ENCODE data around the gene SIM2.

DNA sequence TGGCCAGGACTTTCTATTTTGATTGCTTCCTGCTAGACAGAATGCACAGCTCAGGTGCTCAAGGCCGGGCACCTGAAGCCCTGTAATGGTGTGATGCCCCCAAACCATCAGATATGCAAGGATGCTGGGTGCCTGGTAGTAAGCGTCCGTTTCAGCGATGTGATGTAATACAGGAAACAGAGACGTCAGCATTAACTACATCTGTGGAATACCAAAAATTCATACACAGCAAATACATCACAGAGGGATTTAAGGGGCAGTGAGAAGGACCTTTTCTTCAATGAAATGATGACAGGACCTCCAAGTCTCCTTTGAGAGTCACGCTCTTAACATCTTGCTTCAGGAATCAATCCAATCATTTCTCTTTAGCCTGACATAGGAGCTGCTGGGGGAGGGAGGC, 64.4 kb downstream of the SIM2 start:
- TF ChIP-seq, protein P1, sequence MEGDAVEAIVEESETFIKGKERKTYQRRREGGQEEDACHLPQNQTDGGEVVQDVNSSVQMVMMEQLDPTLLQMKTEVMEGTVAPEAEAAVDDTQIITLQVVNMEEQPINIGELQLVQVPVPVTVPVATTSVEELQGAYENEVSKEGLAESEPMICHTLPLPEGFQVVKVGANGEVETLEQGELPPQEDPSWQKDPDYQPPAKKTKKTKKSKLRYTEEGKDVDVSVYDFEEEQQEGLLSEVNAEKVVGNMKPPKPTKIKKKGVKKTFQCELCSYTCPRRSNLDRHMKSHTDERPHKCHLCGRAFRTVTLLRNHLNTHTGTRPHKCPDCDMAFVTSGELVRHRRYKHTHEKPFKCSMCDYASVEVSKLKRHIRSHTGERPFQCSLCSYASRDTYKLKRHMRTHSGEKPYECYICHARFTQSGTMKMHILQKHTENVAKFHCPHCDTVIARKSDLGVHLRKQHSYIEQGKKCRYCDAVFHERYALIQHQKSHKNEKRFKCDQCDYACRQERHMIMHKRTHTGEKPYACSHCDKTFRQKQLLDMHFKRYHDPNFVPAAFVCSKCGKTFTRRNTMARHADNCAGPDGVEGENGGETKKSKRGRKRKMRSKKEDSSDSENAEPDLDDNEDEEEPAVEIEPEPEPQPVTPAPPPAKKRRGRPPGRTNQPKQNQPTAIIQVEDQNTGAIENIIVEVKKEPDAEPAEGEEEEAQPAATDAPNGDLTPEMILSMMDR (IDR thresholded peaks at IDR 0.05) = no peak
- TF ChIP-seq POLR2A (IDR thresholded peaks at IDR 0.05) = no peak
